Breast epithelium (tissue), 3 donors: ENCODE results near the gene GNAQ.

Experiments used
- POLR2A ChIP-seq: fragments of 450-650 bp; IDR thresholded peaks from one replicate; pipeline ENCODE4 v1.6.1; 2016; ENCODE audit warnings: antibody characterized with exemption, mild to moderate bottlenecking, moderate library complexity
- POLR2AphosphoS5 ChIP-seq, 3 donors: sonication (generic); formaldehyde crosslinking; IDR thresholded peaks; one replicate each; pipeline ENCODE4 v1.6.1; 2017; ENCODE audit warnings: antibody characterized with exemption in 3 of 3
- TF ChIP-seq, protein P1 (sequence below), 3 donors: fragments of 450-650 bp; IDR thresholded peaks; one replicate each; pipeline ENCODE4 v1.5.1; 2016 to 2017; ENCODE audit warnings: antibody characterized with exemption in 3 of 3, mild to moderate bottlenecking in 3 of 3, moderate library complexity in 3 of 3

DNA sequence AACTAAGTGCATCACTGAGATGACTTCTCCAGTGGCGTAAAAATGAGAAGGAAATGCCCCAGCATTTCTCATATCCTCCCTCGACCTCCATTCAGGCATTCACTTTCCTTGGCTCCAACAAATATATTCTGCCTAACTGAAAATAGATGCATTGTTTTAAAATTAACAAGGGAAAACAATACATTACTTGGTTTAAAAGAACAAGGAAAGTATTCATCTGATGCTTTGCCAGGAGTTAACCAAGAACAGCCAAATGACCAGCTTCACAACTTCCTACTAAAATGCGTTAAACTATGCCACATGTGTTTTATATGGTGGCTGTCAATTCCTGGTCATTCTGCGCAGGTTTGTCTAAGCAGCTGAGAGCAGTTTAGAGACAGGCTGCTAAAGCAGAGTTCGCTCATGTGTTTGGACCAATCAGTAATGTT lies 121.4 kb downstream of the GNAQ start:
- TF ChIP-seq, protein P1, sequence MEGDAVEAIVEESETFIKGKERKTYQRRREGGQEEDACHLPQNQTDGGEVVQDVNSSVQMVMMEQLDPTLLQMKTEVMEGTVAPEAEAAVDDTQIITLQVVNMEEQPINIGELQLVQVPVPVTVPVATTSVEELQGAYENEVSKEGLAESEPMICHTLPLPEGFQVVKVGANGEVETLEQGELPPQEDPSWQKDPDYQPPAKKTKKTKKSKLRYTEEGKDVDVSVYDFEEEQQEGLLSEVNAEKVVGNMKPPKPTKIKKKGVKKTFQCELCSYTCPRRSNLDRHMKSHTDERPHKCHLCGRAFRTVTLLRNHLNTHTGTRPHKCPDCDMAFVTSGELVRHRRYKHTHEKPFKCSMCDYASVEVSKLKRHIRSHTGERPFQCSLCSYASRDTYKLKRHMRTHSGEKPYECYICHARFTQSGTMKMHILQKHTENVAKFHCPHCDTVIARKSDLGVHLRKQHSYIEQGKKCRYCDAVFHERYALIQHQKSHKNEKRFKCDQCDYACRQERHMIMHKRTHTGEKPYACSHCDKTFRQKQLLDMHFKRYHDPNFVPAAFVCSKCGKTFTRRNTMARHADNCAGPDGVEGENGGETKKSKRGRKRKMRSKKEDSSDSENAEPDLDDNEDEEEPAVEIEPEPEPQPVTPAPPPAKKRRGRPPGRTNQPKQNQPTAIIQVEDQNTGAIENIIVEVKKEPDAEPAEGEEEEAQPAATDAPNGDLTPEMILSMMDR (IDR thresholded peaks at IDR 0.05), result no peak
- TF ChIP-seq POLR2A, result no peak
- no peak for TF ChIP-seq POLR2AphosphoS5 (IDR thresholded peaks at IDR 0.05)
